Muscle of leg (tissue), 11 donors: ENCODE measurements around the gene SIRPA. TPM values are rescaled to one million over a fixed set of nuclear protein-coding genes. Genes with fewer than 3 reads are reported as not detected.
"Not testable (repeated sequence)": the region's sequence is repeated elsewhere in the genome, so short reads cannot be mapped to it uniquely, and the experiment has no call there.

ENCODE experiments used
- DNase-seq: peaks from one replicate; pipeline ENCODE4 v3.0.0; 2013
- H3K27ac ChIP-seq: one replicate; pipeline ENCODE4 v1.5.1; 2013; ENCODE audit warnings: mild to moderate bottlenecking, low read length, control low read depth
- H3K27me3 ChIP-seq: one replicate; pipeline ENCODE4 v1.6.1; 2013; ENCODE audit warnings: low read length; ENCODE audit not compliant: control insufficient read depth, insufficient read depth
- H3K36me3 ChIP-seq: one replicate; pipeline ENCODE4 v1.6.1; 2013; ENCODE audit warnings: low read length; ENCODE audit not compliant: control insufficient read depth, insufficient read depth
- H3K4me1 ChIP-seq: one replicate; pipeline ENCODE4 v1.6.1; 2013; ENCODE audit warnings: low read length; ENCODE audit not compliant: control insufficient read depth, insufficient read depth
- H3K4me3 ChIP-seq: one replicate; pipeline ENCODE4 v1.5.1; 2013; ENCODE audit warnings: low read length, control low read depth
- H3K9me3 ChIP-seq: replicated peaks from 2 replicates; pipeline ENCODE4 v1.6.1; 2013; ENCODE audit warnings: low read depth, low read length; ENCODE audit not compliant: control insufficient read depth
- WGBS: methylation state at CpG from one replicate; pipeline ENCODE4 v1.1.5; 2013; ENCODE audit warnings: missing lambda C conversion rate; ENCODE audit not compliant: insufficient coverage; 5-methylcytosine and 5-hydroxymethylcytosine counted together
- polyA plus RNA-seq, 8 donors: library from polyadenylated mRNA; unstranded; fragments of 120-200 nt; gene quantifications; one replicate each; pipeline versions ENCODE4 v1.2.1 to v1.2.3, GENCODE V29; 2013; ENCODE audit warnings: inconsistent platforms in 1 of 8, low replicate concordance in 1 of 8; ENCODE audit not compliant: insufficient read length in 8 of 8, insufficient read depth in 1 of 8
- total RNA-seq: library from RNA; stranded (reverse); fragments of 120-200 nt; gene quantifications from one replicate; pipeline ENCODE4 v1.2.4, GENCODE V29; 2013

SIRPA gene
- total and polyA plus RNA-seq, 9 donors = 13.3 to 28.4 (median 24.9) TPM

- peaks cover 24% of the 10 kb centered on the region for H3K36me3 ChIP-seq
- not testable (repeated sequence) for H3K9me3 ChIP-seq, H3K27me3 ChIP-seq, DNase-seq, H3K27ac ChIP-seq, H3K4me3 ChIP-seq, H3K4me1 ChIP-seq
- WGBS = no CpG with 5 or more reads among the region's 12 CpGs
Measured at GRCh38 chr20:1915233-1915632, 20.0 kb downstream of the SIRPA start.

- no peak for DNase-seq
- Histone ChIP-seq H3K36me3 (peaks cover 26% of the 10 kb centered on the region), H3K27me3 (no peaks in the 10 kb centered on the region), H3K4me1 (no peaks in the 10 kb centered on the region), H3K4me3 (no peak overlapping the region), H3K9me3 (no peaks in the 10 kb centered on the region), H3K27ac (no peak overlapping the region)
- WGBS = 100% methylated on average over 1 of the region's 3 CpGs
Measured at GRCh38 chr20:1915725-1916124, 20.5 kb downstream of the SIRPA start.

- Histone ChIP-seq H3K27ac (no peak overlapping the region), H3K36me3 (peaks cover 29% of the 10 kb centered on the region), H3K4me1 (no peaks in the 10 kb centered on the region), H3K27me3 (no peaks in the 10 kb centered on the region), H3K4me3 (no peak overlapping the region), H3K9me3 (no peaks in the 10 kb centered on the region)
- no CpG with 5 or more reads among the region's 1 CpG for WGBS
- DNase-seq = no peak
Measured at GRCh38 chr20:1917786-1918185, 22.6 kb downstream of the SIRPA start.

- WGBS = 78% methylated on average over 6 of the region's 12 CpGs
- Histone ChIP-seq H3K27ac (no peak overlapping the region), H3K9me3 (no peaks in the 10 kb centered on the region), H3K36me3 (peaks cover 32% of the 10 kb centered on the region), H3K4me1 (no peaks in the 10 kb centered on the region), H3K27me3 (no peaks in the 10 kb centered on the region), H3K4me3 (no peak overlapping the region)
- DNase-seq = peak; percentile 51
Measured at GRCh38 chr20:1918491-1919165, 23.4 kb downstream of the SIRPA start.

GRCh38 chr20:1920252-1920651 is 25.0 kb downstream of the SIRPA start:
- H3K4me1 ChIP-seq = no peaks in the 10 kb centered on the region
- DNase-seq = no peak
- 50% methylated on average over 2 of the region's 8 CpGs for WGBS
- H3K9me3 ChIP-seq = no peaks in the 10 kb centered on the region
- H3K4me3 ChIP-seq = no peak overlapping the region
- no peaks in the 10 kb centered on the region for H3K27me3 ChIP-seq
- H3K27ac ChIP-seq = no peak overlapping the region
- peaks cover 35% of the 10 kb centered on the region for H3K36me3 ChIP-seq

- H3K36me3 ChIP-seq = peaks cover 30% of the 10 kb centered on the region
- H3K4me3 ChIP-seq = no peak overlapping the region
- no peaks in the 10 kb centered on the region for H3K4me1 ChIP-seq
- H3K27ac ChIP-seq = no peak overlapping the region
- H3K27me3 ChIP-seq = no peaks in the 10 kb centered on the region
- 92% methylated on average over 2 of the region's 6 CpGs for WGBS
- H3K9me3 ChIP-seq = no peaks in the 10 kb centered on the region
- DNase-seq = no peak
Measured at GRCh38 chr20:1920826-1921225, 25.6 kb downstream of the SIRPA start.

GRCh38 chr20:1921985-1922384 is 26.8 kb downstream of the SIRPA start:
- no CpG with 5 or more reads among the region's 4 CpGs for WGBS
- H3K36me3 ChIP-seq = peaks cover 25% of the 10 kb centered on the region

GRCh38 chr20:1922786-1923185 is 27.6 kb downstream of the SIRPA start:
- no peak for DNase-seq
- H3K27me3 ChIP-seq = no peaks in the 10 kb centered on the region
- no peak overlapping the region for H3K4me3 ChIP-seq
- H3K36me3 ChIP-seq = peaks cover 25% of the 10 kb centered on the region
- H3K4me1 ChIP-seq = no peaks in the 10 kb centered on the region
- no peak overlapping the region for H3K27ac ChIP-seq
- no peaks in the 10 kb centered on the region for H3K9me3 ChIP-seq

More at GRCh38 chr20:1921985-1922384, 26.8 kb downstream of the SIRPA start:
- not testable (repeated sequence) for H3K27ac ChIP-seq, H3K9me3 ChIP-seq, H3K27me3 ChIP-seq, H3K4me3 ChIP-seq, H3K4me1 ChIP-seq, DNase-seq

GRCh38 chr20:1924910-1925861 is 30.0 kb downstream of the SIRPA start:
- H3K9me3 ChIP-seq = no peaks in the 10 kb centered on the region
- no peaks in the 10 kb centered on the region for H3K4me1 ChIP-seq
- WGBS = 91% methylated on average over 4 of the region's 13 CpGs
- peaks cover 19% of the 10 kb centered on the region for H3K36me3 ChIP-seq
- no peak overlapping the region for H3K27ac ChIP-seq
- H3K4me3 ChIP-seq = no peak overlapping the region
- DNase-seq = no peak
- H3K27me3 ChIP-seq = no peaks in the 10 kb centered on the region

- Histone ChIP-seq H3K36me3 (peaks cover 17% of the 10 kb centered on the region), H3K4me1 (no peaks in the 10 kb centered on the region), H3K27ac (no peak overlapping the region), H3K9me3 (no peaks in the 10 kb centered on the region), H3K27me3 (no peaks in the 10 kb centered on the region), H3K4me3 (no peak overlapping the region)
- WGBS = 72% methylated on average over 4 of the region's 5 CpGs
- no peak for DNase-seq
Measured at GRCh38 chr20:1926237-1926636, 31.0 kb downstream of the SIRPA start.
